GM12873 (cell line): ENCODE data around the gene RPL35A.

Experiments
- CTCF ChIP-seq: IDR thresholded peaks from 2 replicates; pipeline ENCODE4 v1.5.1; 2012; ENCODE audit warnings: low read depth, mild to moderate bottlenecking, moderate library complexity, low read length, control low read depth; ENCODE audit not compliant: insufficient read depth; ENCODE audit errors: missing control alignments

Gene RPL35A

GRCh38 chr3:197912741-197913476 lies 37.1 kb upstream of the RPL35A start:
- TF ChIP-seq CTCF = no peak

- no peak for TF ChIP-seq CTCF
These were observed 36.2 kb upstream of the RPL35A start for GRCh38 chr3:197913641-197914380.

- peak; percentile 48 for TF ChIP-seq CTCF
These were observed 23.6 kb upstream of the RPL35A start for GRCh38 chr3:197926418-197926817.

GRCh38 chr3:197936819-197937384 lies 13.1 kb upstream of the RPL35A start:
- no peak for TF ChIP-seq CTCF

GRCh38 chr3:197940745-197941384 lies 9.1 kb upstream of the RPL35A start:
- no peak for TF ChIP-seq CTCF

GRCh38 chr3:197942956-197943556 lies 6.9 kb upstream of the RPL35A start:
- TF ChIP-seq CTCF = peak; percentile 69

GRCh38 chr3:197949191-197949777 lies 706 bp upstream of the RPL35A start:
- no peak for TF ChIP-seq CTCF
